GM12892 (cell line): Measurements from ENCODE around the gene FILIP1.

Source experiments
- POLR2A ChIP-seq: IDR thresholded peaks from 2 replicates; pipeline ENCODE4 v1.6.1; 2011; ENCODE audit warnings: low read depth, low read length, control low read depth
- POLR2AphosphoS5 ChIP-seq: IDR thresholded peaks from 2 replicates; pipeline ENCODE4 v1.6.1; 2011; ENCODE audit warnings: low read depth, low read length, control low read depth
- TAF1 ChIP-seq: IDR thresholded peaks from 2 replicates; pipeline ENCODE4 v1.6.1; 2011; ENCODE audit warnings: low read depth, mild to moderate bottlenecking, control low read depth, low read length, borderline replicate concordance

- TF ChIP-seq POLR2A (no peak), POLR2AphosphoS5 (no peak), TAF1 (no peak)
Measured at GRCh38 chr6:75466636-75467035, 27.0 kb downstream of the FILIP1 start.
